ENCODE measurements around the gene MYO15A. TPM values are rescaled to one million over a fixed set of nuclear protein-coding genes. Genes with fewer than 3 reads are reported as not detected.

MYO15A gene, protein sequence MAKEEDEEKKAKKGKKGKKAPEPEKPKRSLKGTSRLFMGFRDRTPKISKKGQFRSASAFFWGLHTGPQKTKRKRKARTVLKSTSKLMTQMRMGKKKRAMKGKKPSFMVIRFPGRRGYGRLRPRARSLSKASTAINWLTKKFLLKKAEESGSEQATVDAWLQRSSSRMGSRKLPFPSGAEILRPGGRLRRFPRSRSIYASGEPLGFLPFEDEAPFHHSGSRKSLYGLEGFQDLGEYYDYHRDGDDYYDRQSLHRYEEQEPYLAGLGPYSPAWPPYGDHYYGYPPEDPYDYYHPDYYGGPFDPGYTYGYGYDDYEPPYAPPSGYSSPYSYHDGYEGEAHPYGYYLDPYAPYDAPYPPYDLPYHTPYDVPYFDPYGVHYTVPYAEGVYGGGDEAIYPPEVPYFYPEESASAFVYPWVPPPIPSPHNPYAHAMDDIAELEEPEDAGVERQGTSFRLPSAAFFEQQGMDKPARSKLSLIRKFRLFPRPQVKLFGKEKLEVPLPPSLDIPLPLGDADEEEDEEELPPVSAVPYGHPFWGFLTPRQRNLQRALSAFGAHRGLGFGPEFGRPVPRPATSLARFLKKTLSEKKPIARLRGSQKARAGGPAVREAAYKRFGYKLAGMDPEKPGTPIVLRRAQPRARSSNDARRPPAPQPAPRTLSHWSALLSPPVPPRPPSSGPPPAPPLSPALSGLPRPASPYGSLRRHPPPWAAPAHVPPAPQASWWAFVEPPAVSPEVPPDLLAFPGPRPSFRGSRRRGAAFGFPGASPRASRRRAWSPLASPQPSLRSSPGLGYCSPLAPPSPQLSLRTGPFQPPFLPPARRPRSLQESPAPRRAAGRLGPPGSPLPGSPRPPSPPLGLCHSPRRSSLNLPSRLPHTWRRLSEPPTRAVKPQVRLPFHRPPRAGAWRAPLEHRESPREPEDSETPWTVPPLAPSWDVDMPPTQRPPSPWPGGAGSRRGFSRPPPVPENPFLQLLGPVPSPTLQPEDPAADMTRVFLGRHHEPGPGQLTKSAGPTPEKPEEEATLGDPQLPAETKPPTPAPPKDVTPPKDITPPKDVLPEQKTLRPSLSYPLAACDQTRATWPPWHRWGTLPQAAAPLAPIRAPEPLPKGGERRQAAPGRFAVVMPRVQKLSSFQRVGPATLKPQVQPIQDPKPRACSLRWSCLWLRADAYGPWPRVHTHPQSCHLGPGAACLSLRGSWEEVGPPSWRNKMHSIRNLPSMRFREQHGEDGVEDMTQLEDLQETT (N-terminal part only)
- 0.24 TPM in 1 of 2 replicates, not detected in the other for total RNA-seq (2014; rRNA removed; shearing (Covaris generic))

DNA sequence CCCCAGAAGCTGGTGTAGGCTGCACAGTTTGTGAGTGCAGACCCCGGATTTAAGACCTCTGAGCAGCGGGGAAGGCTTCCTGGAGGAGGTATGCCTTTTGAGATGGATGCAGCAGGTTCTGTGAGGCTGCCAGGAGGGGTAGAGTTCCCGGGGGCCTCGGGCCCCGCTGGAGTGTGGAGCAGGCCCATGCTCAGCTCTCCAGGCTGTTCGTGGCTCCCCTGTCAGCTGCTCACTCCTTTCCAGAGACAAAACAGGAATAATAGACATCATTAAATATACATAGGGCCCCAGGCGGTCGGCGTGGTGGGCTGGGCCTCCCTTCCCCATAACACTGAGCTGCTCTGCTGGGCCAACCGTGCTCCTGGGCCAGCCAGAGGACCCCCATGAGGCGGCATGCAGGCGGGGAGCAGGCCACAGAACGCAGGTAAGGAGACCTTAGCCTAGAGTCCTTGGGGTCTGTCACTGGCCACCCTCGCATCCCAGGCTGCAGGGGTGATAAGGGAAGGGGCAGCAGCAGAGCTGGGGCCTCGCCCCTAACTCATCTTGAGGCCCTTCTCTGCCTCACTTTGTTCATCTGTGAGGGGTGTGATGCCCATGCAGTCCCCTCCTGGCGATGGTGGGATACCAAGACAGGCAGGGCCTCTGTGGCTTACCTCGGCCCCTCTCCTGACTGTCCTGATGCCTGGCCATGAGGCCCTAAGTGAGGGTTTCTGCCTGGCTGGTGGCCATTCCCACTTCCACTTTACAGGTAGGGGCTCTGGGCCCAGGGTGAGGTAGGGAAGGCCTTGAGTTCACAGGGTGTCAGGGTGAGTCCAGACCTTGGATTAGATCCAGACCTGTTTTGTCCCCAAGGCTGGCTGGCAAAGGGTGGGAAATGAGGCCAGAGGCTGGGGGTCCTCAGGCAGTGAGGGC is at the start of gene MYO15A:
MYO15A (plus strand) TSS at position 356 of the 912 bp plus-strand sequence. CDS start 10,045 bp downstream, outside the sequence.
- no peak for DNase-seq (ENCODE audit: low read depth)

DNA sequence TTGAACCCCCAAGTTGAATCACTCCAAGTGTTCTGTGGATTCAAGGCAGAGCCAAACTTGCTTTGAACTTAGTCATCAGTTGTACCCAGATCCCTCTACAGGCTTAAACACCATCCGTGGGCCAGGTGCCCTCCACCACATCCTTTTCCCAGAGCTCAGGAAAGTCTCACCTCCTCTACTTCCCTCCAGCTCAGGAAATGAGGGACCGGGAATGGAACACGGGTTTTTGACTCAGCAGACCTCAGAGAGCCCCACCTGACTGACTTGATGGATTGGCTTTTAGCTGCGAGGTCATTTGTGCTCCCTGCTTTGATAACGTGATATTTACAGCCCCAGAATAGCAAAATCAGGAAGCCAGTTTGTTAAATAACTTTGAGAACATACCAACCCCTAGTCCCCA is 49.3 kb upstream of the MYO15A start:
- no peak for DNase-seq (ENCODE audit: low read depth)

DNA sequence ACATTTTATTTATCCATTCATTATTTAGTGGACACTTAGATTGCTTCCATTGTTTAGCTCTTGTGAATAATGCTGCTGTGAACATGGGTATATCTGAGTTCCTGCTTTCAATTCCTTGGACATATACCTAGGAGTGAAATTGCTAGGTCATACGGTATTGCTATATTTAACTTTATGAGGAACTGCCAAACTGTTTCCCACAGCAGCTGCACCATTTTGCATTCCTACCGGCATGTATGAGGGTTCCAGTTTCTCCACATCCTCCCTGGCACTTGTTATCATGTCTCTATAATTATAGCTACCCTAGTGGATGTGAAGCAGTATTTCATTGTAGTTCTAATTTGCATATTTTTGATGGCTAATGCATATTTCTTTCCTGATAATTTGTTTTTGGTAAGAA is 44.5 kb upstream of the MYO15A start:
- DNase-seq (ENCODE audit: low read depth) = no peak

DNA sequence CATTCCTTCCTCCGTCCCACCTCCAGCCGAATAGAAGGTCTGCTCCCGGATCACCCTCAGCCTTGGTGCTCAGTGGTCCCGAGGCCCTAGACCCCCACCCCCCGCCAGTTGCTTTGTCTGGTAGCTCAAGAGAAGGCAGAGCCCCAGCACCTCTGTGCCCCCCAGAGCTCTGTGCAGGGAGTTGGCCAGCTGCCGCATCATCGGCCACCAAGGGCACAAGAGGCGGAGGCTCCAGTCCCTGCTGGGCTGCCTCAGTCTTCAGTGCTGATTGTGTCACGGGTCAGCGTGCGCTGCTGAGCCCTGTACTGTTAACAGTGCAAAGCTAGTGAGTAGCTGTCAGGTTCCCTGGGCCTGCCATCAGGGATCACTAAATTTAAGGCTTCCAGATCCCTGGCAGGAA is 43.0 kb upstream of the MYO15A start:
- DNase-seq (ENCODE audit: low read depth) = no peak

DNA sequence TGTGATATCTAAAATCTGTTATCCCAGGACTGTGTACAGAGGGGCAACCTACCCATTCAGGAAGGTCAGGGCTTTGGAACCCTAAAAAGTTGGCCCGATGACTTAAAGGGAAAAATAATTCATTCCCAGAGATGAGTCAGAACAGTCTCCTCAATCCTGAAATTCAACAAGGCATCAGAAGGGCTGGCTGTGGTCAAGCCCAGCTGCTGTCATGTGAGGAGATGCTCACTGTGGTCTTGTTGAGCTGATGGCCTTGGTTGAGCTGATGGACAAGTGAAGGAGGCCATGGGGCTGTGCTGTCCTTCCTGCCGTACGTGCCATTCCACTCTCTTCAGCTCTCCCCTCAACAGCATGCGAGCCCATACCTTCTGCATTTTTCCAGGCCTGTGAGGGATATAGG is 41.7 kb upstream of the MYO15A start:
- no peak for DNase-seq (ENCODE audit: low read depth)

DNA sequence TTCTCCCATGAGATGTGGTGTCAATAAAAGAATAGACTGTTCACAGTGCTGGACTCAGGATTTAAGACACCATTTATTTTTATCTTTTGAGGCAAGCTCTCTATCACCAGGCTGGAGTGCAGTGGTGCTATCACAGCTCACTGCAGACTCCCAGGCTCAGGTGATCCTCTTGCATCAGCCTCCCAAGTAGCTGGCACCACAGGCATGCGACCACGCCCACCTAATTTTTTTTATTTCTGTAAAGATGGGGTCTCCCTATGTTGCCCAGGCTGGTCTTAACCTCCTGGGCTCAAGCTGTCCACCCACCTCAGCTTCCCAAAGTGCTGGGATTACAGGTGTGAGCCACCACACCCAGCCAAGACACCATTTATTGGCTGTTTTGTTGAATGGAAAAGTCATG is 39.5 kb upstream of the MYO15A start:
- DNase-seq (ENCODE audit: low read depth) = no peak

DNA sequence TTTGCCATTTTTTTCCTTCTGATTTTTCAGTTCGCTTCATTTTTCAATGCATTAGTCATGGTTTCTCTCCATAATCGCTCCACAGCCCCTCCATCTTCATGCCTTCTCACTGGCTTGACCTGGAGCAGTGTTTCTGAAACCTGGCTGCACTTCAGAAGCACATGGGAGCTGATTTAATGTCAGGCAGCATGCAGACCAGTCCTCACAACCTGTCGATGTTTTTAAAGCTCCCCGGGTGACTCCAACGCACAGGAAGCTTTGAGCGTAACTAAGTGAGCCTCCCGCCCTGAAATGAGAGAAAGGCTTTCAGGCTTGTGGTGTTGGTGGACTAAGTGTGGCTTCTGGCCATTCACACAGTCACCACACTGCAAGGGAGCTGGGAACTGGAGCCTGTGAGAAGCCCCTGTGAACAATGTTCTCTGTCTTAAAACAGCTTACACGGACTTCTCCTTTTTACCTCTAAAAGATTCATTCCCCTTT is 37.7 kb upstream of the MYO15A start:
- peak; percentile 57 for DNase-seq (ENCODE audit: low read depth)

DNA sequence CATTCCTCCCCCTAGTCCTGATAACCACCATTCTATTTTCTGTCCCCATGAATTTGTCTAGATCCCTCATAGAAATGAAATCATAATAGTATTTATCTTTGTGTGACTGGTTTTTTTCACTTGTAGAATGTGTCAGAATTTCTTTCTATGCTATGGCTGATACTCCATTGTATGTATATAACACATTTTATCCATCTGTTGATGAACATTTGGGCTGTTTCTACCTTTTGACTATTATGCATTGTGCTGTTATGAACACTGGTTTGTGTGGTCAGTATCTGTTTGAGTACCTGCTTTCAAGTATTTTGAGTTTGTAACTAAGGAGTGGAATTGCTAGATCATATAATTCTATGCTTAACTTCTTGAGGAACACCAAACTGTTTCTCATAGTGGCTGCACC is 36.8 kb upstream of the MYO15A start:
- no peak for DNase-seq (ENCODE audit: low read depth)

DNA sequence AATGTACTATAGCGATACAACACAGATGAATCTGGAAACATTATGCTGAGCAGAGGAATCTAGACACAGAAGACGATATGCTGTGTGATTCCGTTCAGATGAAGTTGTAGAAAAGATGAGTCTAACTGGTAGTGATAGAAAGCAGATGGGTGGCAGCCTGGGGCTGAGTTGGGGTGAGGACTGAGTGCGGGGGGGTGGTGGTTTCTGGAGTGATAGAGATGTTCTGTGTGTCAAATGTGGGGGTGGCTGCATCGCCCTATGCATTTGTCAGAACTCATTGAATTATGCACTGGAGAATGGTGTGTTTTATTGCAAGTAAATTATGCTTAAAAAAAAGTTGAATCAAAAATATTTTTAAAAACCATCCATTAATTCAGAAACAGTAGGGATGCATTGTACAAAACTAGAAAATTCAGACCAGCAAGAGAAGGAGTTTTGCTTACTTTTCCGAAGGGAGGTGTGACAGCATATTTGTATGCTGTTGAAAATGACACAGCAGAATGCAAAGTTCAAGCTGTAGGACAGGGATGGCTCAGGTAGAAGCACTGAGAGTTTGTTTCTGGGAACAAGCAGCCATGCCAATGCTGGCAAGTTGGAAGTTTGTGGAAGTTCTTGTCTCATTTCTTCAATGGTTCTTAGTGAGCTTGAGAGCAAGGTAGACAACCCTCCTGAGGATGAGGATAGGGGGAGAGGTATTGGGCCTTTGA is 33.8 kb upstream of the MYO15A start:
- DNase-seq (ENCODE audit: low read depth) = no peak

DNA sequence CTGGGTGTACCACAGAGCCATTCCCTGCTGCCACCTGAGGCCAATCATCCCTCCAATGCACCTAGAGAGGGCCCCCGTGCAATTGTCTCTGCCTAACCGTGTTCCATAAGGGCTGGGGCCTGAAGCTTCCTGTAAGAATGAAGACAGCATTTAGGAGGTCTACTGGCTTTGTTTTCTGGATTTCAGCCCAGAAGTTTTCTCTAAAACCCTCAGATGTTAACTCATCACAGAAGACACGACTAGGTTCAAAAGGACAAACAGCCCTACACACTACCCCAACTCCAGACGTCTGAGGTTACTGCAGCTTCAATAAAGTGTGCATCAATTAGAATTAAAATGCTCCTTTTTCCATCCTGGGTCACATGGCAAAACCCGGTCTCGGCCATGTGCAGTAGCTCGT is 31.6 kb upstream of the MYO15A start:
- DNase-seq (ENCODE audit: low read depth) = no peak

DNA sequence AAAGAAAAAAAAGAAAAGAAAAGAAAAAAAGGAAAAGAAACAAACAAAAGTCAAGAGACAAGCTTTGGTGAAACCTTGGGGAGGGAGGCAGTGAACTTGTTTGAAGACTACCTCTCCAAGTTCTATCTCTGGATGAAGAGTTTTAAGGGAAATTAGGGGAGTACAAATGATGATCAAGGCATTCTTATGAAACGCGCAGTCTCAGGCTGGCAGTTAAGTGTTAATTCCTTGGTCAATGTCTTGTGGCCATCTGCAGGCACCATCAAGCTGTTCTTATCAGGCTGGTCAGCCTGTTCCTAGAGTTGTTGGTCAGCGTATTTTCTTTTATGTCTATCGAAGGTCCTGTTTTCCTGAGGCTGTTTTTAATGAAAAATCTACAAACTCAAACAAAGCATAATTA is 29.0 kb upstream of the MYO15A start:
- DNase-seq (ENCODE audit: low read depth) = no peak

DNA sequence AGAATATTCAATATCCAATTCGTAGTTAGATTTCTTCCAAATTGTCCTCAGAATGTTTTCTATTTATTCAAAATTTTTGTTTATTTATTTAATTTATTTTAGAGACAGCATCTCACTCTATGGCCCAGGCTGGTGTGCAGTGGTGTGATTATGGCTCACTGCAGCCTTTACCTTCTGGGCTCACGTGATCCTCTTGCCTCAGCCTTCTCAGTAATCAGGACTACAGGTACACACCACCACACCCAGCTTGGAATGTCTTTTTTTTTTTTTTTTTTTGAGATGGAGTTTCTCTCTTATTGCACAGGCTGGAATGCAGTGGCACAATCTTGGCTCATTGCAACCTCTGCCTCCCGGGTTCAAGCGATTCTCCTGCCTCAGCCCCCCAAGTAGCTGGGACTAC is 24.3 kb upstream of the MYO15A start:
- no peak for DNase-seq (ENCODE audit: low read depth)

DNA sequence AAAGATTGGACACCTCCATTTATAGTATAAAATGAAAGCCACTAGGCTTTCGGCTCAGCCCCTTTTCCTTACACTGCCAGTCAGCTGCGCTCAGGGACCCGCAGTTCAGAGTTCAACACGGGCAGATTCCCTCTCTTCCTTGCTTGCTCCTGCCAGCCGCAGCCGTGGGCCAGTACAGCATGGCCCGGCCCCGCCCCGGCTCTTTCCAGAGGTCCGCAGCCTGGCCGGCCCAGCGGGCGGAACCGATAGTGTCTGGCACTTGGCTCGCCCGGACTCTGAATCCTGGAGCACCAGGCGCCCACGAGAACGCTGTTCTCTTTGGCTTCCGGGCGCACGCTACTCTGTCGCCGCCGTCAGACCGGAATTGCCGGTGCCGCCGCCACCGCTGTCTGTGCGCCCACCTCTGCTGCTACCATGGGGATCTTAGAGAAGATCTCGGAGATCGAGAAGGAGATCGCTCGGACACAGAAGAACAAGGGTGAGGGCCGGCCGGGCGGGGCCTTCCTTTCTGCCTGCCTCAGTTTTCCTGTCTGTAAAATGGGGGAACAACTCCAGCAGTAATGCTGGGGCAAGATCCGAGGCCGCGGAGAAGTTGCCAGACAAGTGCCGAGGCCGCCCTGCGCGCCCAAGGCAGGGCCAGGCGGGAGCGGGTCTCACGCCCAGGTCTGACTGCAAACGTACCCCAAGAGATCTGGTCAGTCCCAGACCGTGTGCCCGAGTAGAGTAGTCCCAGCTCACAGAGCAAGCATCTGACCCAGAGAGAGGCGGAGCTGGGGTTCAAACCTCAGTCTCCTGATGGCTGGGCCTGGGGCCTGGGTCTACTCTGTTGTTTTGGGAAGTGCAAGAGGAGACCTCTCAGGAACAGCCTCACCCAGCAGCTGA is 20.7 kb upstream of the MYO15A start, which contains the start of gene DRG2:
DRG2 (plus strand) TSS at position 339 of the 882 bp plus-strand sequence; CDS start at position 415, 76 bp downstream.
- peak; percentile 88 for DNase-seq (ENCODE audit: low read depth)

DNA sequence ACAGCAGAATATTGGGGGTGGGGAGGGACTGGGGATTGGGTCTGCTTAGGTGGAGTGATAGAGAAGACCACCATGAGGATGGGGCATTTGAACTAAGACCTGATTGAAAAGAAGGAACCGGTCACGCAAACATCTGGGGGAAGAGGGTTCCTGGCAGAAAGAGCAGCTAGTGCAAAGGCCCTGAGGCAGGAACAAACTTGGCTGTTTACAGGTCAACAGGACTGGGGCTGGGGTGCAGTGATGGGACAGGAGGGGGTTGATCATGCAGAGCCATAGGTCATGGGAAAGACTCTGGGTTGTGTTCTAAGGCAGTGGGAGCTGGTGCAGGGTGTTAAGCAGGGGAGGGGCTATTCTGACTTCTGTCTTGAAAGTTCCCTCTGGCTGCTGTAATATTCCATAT is 18.9 kb upstream of the MYO15A start:
- no peak for DNase-seq (ENCODE audit: low read depth)

DNA sequence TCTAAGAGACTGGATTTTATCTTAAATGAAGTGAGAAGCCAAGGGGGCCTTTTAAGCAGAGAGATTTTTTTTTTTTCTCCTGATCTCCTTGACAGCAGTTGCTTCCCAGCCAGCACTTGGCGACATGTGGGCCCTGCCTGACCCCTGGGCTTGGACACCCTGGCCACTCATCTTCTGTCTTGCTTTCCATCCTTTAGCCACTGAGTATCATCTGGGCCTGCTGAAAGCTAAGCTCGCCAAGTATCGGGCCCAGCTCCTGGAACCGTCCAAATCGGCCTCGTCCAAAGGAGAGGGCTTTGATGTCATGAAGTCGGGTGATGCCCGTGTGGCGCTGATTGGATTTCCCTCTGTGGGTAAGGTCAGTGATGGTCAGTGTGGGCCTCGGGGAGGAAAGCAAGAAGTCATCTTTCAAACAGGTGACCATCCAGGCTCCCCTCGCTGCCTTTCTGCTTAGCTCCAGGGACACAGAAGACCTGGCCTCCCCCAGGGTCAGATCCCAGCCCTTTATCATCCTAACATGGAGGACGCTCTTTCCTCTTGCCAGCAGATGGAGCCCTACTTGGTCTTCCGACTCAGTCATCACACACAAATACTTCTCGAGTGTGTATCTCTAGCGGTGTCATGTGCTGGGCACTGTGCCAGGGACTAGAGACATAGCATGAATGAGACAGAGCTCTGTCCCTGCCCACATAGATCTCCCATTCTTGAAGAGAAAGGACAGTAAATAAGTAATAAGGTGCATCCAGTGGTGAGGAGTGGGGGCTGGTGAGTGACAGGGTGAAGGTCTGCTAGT is 14.7 kb upstream of the MYO15A start:
- peak; percentile 34 for DNase-seq (ENCODE audit: low read depth)

DNA sequence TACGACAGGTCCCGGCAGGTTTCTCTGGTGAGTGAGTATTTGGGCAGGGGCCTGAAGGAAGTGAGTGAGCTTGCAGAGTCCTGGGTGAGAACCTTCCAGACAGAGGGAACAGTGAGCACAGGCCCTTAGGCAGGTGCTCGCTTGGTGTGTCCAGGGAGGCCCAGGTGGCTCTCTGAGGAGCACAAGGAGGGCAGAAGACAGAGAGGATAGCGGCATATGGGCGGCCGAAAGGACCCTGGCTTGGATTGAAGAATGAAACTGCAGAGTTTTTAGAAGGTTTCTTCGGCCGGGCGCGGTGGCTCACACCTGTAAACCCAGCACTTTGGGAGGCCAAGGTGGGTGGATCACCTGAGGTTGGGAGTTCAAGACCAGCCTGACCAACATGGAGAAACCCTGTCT is 14.1 kb upstream of the MYO15A start:
- no peak for DNase-seq (ENCODE audit: low read depth)

DNA sequence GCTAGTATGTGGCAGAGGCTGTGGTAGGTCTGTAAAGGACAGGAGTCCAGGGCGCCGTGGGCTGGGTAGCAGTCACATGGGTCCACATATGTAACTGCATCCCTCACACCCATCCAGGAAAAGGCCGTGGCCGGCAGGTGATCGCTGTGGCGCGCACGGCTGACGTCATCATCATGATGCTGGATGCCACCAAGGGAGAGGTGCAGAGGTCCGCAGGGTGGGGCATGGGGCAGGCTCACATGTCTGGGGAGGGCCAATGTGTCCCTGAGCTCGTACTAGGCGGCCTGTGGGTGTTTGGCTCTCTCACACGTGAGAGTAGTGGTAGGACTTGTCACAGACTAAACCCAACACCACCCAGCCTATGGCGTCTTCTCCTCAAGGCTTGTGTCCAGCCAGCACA is 9.0 kb upstream of the MYO15A start:
- DNase-seq (ENCODE audit: low read depth) = no peak

DNA sequence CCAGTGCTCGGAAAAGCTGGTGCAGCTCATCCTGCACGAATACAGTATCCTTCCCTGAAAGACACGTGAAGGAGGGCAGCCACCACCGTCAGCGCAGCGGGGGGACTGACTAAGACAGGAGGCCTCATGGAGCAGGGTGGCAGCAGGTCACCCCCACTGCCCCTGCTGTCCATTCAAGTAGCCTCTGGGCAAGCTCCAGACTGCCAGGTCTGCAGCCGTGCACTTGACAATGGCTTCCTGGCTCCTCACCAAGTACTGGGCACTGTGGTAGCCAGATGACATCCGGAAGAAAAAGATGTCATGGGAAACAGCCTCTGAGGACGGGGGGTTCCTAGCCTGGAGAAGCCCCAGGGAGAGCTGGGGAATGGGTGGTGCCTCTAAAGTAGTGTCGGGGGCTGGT is 7.9 kb upstream of the MYO15A start:
- DNase-seq (ENCODE audit: low read depth) = no peak
